CD14-positive monocyte (primary cell): ENCODE data around the gene NUP210. TPM values are rescaled to one million over a fixed set of nuclear protein-coding genes. Genes with fewer than 3 reads are reported as not detected.

Source experiments
- DNase-seq, 3 donors: peaks; one replicate each; pipeline ENCODE4 v3.0.0-alpha.2; 2011 to 2022
- H2AFZ ChIP-seq: 2 replicates; pipeline ENCODE4 v1.6.0; 2012; ENCODE audit warnings: mild to moderate bottlenecking, low read depth, low read length, inconsistent platforms; ENCODE audit not compliant: insufficient read depth, poor library complexity, severe bottlenecking
- H3K27ac ChIP-seq, 2 donors: 1 replicate in 1 of 2; 2 replicates in 1 of 2; pipeline ENCODE4 v1.5.1; 2012 to 2013; ENCODE audit warnings: low read length in 2 of 2, control low read depth in 1 of 2, inconsistent platforms in 1 of 2, low read depth in 1 of 2, mild to moderate bottlenecking in 1 of 2
- H3K27me3 ChIP-seq, 2 donors: one replicate each; pipeline versions ENCODE4 v1.6.0 to v1.6.1; 2011 to 2013; ENCODE audit warnings: low read length in 2 of 2; ENCODE audit not compliant: control insufficient read depth in 2 of 2, insufficient read depth in 2 of 2
- H3K36me3 ChIP-seq, 2 donors: replicated peaks in 1 of 2; 1 replicate in 1 of 2; 2 replicates in 1 of 2; pipeline versions ENCODE4 v1.5.1 to v1.6.1; 2012 to 2013; ENCODE audit warnings: low read length in 2 of 2, control low read depth in 1 of 2, inconsistent platforms in 1 of 2, mild to moderate bottlenecking in 1 of 2; ENCODE audit not compliant: insufficient read depth in 2 of 2, control insufficient read depth in 1 of 2
- H3K4me1 ChIP-seq, 2 donors: 1 replicate in 1 of 2; 2 replicates in 1 of 2; pipeline versions ENCODE4 v1.5.1 to v1.6.1; 2012 to 2013; ENCODE audit warnings: low read length in 2 of 2, control low read depth in 1 of 2, inconsistent platforms in 1 of 2, mild to moderate bottlenecking in 1 of 2, moderate library complexity in 1 of 2; ENCODE audit not compliant: insufficient read depth in 2 of 2, control insufficient read depth in 1 of 2
- H3K4me2 ChIP-seq: replicated peaks from 2 replicates; pipeline ENCODE3; 2012; ENCODE audit warnings: low read length, moderate library complexity, mild to moderate bottlenecking; ENCODE audit not compliant: poor library complexity, severe bottlenecking; ENCODE audit errors: extremely low read depth
- H3K4me3 ChIP-seq, 3 experiments: fragments of 200-600 bp in 1 of 3; sonication (generic) in 1 of 3; replicated peaks in 1 of 3; 1 replicate in 2 of 3; 2 replicates in 1 of 3; pipeline ENCODE4 v1.5.1; 2011 to 2013; ENCODE audit warnings: low read length in 3 of 3, mild to moderate bottlenecking in 3 of 3, control low read depth in 2 of 3, low read depth in 2 of 3, inconsistent platforms in 1 of 3, moderate library complexity in 1 of 3
- H3K79me2 ChIP-seq: 2 replicates; pipeline ENCODE4 v1.6.0; 2012; ENCODE audit warnings: mild to moderate bottlenecking, control low read depth, inconsistent platforms, low read length, moderate library complexity; ENCODE audit not compliant: insufficient read depth
- H3K9ac ChIP-seq: 2 replicates; pipeline ENCODE4 v1.6.0; 2017; ENCODE audit warnings: low read length, mild to moderate bottlenecking; ENCODE audit not compliant: insufficient read depth, poor library complexity, severe bottlenecking
- H3K9me3 ChIP-seq, 2 donors: replicated peaks in 1 of 2; 1 replicate in 1 of 2; 2 replicates in 1 of 2; pipeline versions ENCODE4 v1.5.1 to v1.6.1; 2012 to 2013; ENCODE audit warnings: low read length in 2 of 2, control low read depth in 1 of 2; ENCODE audit not compliant: control insufficient read depth in 1 of 2, insufficient read depth in 1 of 2
- H4K20me1 ChIP-seq: 2 replicates; pipeline ENCODE4 v1.6.0; 2012; ENCODE audit warnings: mild to moderate bottlenecking, low read length, control low read depth, moderate library complexity; ENCODE audit not compliant: insufficient read depth
- H3K27ac Mint-ChIP-seq, 7 donors: one replicate each; pipeline ENCODE4 v1.8.0; 2020; ENCODE audit warnings: mild to moderate bottlenecking in 7 of 7, mixed read lengths in 7 of 7, moderate library complexity in 6 of 7, inconsistent platforms in 2 of 7
- H3K27me3 Mint-ChIP-seq, 3 donors: one replicate each; pipeline ENCODE4 v1.8.0; 2021 to 2022; ENCODE audit warnings: low read depth in 3 of 3, mild to moderate bottlenecking in 3 of 3, mixed read lengths in 3 of 3, moderate library complexity in 3 of 3, inconsistent platforms in 1 of 3
- H3K36me3 Mint-ChIP-seq, 2 donors: one replicate each; pipeline ENCODE4 v1.8.0; 2020; ENCODE audit warnings: mixed read lengths in 2 of 2, inconsistent platforms in 1 of 2, mild to moderate bottlenecking in 1 of 2
- H3K4me1 Mint-ChIP-seq: one replicate; pipeline ENCODE4 v1.8.0; 2020; ENCODE audit warnings: mild to moderate bottlenecking, mixed read lengths
- H3K4me3 Mint-ChIP-seq, 2 donors: one replicate each; pipeline ENCODE4 v1.8.0; 2020; ENCODE audit warnings: mild to moderate bottlenecking in 2 of 2, mixed read lengths in 2 of 2, moderate library complexity in 1 of 2
- H3K9me3 Mint-ChIP-seq, 7 donors: one replicate each; pipeline ENCODE4 v1.8.0; 2020 to 2022; ENCODE audit warnings: mixed read lengths in 7 of 7, mild to moderate bottlenecking in 6 of 7, moderate library complexity in 6 of 7, inconsistent platforms in 2 of 7
- WGBS: methylation state at CpG from one replicate; pipeline ENCODE4 v1.1.5; 2013; ENCODE audit warnings: missing lambda C conversion rate; ENCODE audit not compliant: insufficient coverage; 5-methylcytosine and 5-hydroxymethylcytosine counted together
- intact Hi-C, 2 donors: fragments of 100-400 bp; cut with micrococcal nuclease; formaldehyde crosslinking; loops; one replicate each; pipeline versions ENCODE4 v1.15.0 to v1.15.1; 2023
- polyA plus RNA-seq, 3 donors: library from polyadenylated mRNA; depleted of rRNA in 1 of 3; unstranded in 2 of 3; stranded (reverse) in 1 of 3; fragments of 300-500 nt in 2 of 3; fragments of >200 nt in 1 of 3; fragmentation: Illumina TruSeq in 2 of 3; gene quantifications; 1 replicate in 2 of 3; 2 replicates in 1 of 3; pipeline ENCODE4 v1.2.3, GENCODE V29; 2012 to 2021
- TF ChIP-seq, protein P1 (sequence below): fragments of 200-600 bp; IDR thresholded peaks from one replicate; pipeline ENCODE4 v1.8.0; 2022; ENCODE audit warnings: antibody characterized with exemption, mild to moderate bottlenecking

Gene NUP210
- polyA plus RNA-seq, 3 donors: 7.9 to 43.5 (median 13.0) TPM

DNA sequence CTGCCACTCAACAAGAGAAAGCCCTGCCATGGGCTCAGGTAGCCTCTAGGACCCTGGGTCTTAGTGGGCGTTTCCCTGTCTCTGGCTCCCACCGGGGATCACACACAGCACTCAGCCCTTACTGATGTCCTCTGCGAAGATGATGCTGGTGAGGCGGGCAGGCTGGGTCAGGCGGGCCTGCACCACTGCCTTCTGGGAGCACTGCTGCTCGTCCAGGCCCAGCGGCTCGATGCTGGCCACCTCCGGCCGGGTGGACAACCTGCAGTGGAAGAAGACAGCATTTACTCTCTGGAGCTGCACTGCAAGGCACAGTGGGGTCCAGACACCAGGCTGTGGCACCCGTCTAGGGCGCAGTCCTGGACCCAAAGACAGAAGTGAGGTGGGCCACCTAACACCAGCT is 20.5 kb downstream of the NUP210 start:
- peaks cover 0 to 9% (median 0%) of the 10 kb centered on the region in 7 donors for H3K9me3 Mint-ChIP-seq
- no peak overlapping the region for H3K4me3 Mint-ChIP-seq
- intact Hi-C loops: no loop called here
- Histone ChIP-seq H3K4me2 (no peak overlapping the region), H3K36me3 (peaks cover 44 to 71% of the 10 kb centered on the region in 2 donors), H2AFZ (no peak overlapping the region), H4K20me1 (peaks cover 39% of the 10 kb centered on the region), H3K79me2 (peaks cover 76% of the 10 kb centered on the region), H3K4me3 (no peak overlapping the region), H3K4me1 (peaks cover 7% of the 10 kb centered on the region in 2 donors), H3K27me3 (no peaks in the 10 kb centered on the region), H3K27ac (peak overlapping the region in 1 of 2 donors; percentile 61), H3K9me3 (peaks cover 5 to 7% of the 10 kb centered on the region in 2 donors), H3K9ac (no peak overlapping the region)
- H3K27me3 Mint-ChIP-seq: peaks cover 0 to 3% (median 1%) of the 10 kb centered on the region in 3 donors
- peaks cover 16% of the 10 kb centered on the region for H3K4me1 Mint-ChIP-seq
- TF ChIP-seq, protein P1, sequence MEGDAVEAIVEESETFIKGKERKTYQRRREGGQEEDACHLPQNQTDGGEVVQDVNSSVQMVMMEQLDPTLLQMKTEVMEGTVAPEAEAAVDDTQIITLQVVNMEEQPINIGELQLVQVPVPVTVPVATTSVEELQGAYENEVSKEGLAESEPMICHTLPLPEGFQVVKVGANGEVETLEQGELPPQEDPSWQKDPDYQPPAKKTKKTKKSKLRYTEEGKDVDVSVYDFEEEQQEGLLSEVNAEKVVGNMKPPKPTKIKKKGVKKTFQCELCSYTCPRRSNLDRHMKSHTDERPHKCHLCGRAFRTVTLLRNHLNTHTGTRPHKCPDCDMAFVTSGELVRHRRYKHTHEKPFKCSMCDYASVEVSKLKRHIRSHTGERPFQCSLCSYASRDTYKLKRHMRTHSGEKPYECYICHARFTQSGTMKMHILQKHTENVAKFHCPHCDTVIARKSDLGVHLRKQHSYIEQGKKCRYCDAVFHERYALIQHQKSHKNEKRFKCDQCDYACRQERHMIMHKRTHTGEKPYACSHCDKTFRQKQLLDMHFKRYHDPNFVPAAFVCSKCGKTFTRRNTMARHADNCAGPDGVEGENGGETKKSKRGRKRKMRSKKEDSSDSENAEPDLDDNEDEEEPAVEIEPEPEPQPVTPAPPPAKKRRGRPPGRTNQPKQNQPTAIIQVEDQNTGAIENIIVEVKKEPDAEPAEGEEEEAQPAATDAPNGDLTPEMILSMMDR: no peak
- no peak for DNase-seq
- peak overlapping the region in 5 of 7 donors; percentile 28 to 75 (median 46) for H3K27ac Mint-ChIP-seq
- H3K36me3 Mint-ChIP-seq: peaks cover 45 to 71% of the 10 kb centered on the region in 2 donors
- WGBS: 98% methylated on average over 12 of the region's 12 CpGs

DNA sequence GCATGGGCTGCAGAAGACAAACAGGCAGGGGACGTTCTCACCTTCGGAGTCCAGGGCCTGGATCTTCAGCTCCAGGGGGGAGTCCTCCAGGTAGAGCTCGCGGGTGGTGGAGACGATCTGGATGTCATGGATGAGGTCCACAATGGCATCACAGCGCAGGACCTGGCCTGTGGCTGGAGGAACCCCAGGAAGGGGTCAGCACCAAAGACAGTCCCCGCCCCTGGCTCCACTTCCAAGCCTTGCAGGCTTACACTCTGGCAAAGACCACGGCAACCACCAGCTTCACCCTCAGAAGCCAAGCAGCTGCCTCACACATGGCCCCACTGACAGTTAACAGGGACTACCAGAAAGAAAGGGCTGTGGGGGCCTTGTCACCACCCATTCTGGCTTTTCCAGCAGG is 22.8 kb downstream of the NUP210 start:
- intact Hi-C loops: no loop called here
- Histone ChIP-seq H3K4me2 (no peak overlapping the region), H3K36me3 (peaks cover 67 to 85% of the 10 kb centered on the region in 2 donors), H3K27me3 (no peaks in the 10 kb centered on the region), H3K4me3 (no peak overlapping the region), H3K9me3 (no peaks in the 10 kb centered on the region), H2AFZ (no peak overlapping the region), H3K4me1 (no peaks in the 10 kb centered on the region), H3K79me2 (peaks cover 54% of the 10 kb centered on the region), H3K9ac (no peak overlapping the region), H4K20me1 (peaks cover 23% of the 10 kb centered on the region), H3K27ac (peak overlapping the region in 1 of 2 donors; percentile 64)
- TF ChIP-seq, protein P1: no peak
- no peak for DNase-seq
- H3K9me3 Mint-ChIP-seq: peaks cover 0 to 1% (median 0%) of the 10 kb centered on the region in 7 donors
- peaks cover 3% of the 10 kb centered on the region for H3K4me1 Mint-ChIP-seq
- H3K27me3 Mint-ChIP-seq: peaks cover 0 to 1% (median 0%) of the 10 kb centered on the region in 3 donors
- H3K4me3 Mint-ChIP-seq: no peak overlapping the region
- WGBS: 100% methylated on average over 6 of the region's 8 CpGs
- H3K27ac Mint-ChIP-seq: peak overlapping the region in 4 of 7 donors; percentile 15 to 72 (median 42)
- H3K36me3 Mint-ChIP-seq: peaks cover 63 to 85% of the 10 kb centered on the region in 2 donors
